GM13976 (cell line): ENCODE results near the gene C4orf50.

Experiments used
- DNase-seq: peaks from one replicate; pipeline ENCODE4 v3.0.0; 2012; ENCODE audit warnings: low spot score
- CTCF ChIP-seq: IDR thresholded peaks from 2 replicates; pipeline ENCODE4 v1.5.1; 2012; ENCODE audit warnings: borderline replicate concordance, mild to moderate bottlenecking; ENCODE audit not compliant: insufficient read depth; ENCODE audit errors: extremely low read depth, missing control alignments, control extremely low read depth
- in situ Hi-C: fragments of 300-500 bp; cut with MboI; formaldehyde crosslinking; loops from one replicate; pipeline ENCODE4 v1.12.0; 2022; ENCODE audit warnings: low sequenced_read_pairs, mixed read lengths, inconsistent platforms; ENCODE audit not compliant: unreplicated experiment

Gene C4orf50

GRCh38 chr4:5869966-5870619 lies 148.1 kb downstream of the C4orf50 start:
- in situ Hi-C loops, result no loop called here
- DNase-seq, result no peak
- TF ChIP-seq CTCF, result no peak

GRCh38 chr4:5867866-5868265 lies 150.4 kb downstream of the C4orf50 start:
- in situ Hi-C loops, result no loop called here
- no peak for TF ChIP-seq CTCF
- DNase-seq, result no peak

- DNase-seq, result no peak
- no peak for TF ChIP-seq CTCF
- in situ Hi-C loops, result no loop called here
Observed at GRCh38 chr4:5866841-5867813, 151.1 kb downstream of the C4orf50 start.

- in situ Hi-C loops, result no loop called here
- no peak for TF ChIP-seq CTCF
- DNase-seq, result no peak
Observed at GRCh38 chr4:5865896-5866599, 152.2 kb downstream of the C4orf50 start.

- no peak for TF ChIP-seq CTCF
- in situ Hi-C loops, result no loop called here
- DNase-seq, result no peak
Observed at GRCh38 chr4:5863461-5864113, 154.6 kb downstream of the C4orf50 start.

- no peak for DNase-seq
- in situ Hi-C loops, result no loop called here
- no peak for TF ChIP-seq CTCF
Observed at GRCh38 chr4:5858020-5858769, 160.0 kb downstream of the C4orf50 start.
